Measurements from ENCODE around the gene POU2F1. TPM values are rescaled to one million over a fixed set of nuclear protein-coding genes. Genes with fewer than 3 reads are reported as not detected.

Gene POU2F1
- total RNA-seq, 4 donors from 2014 or later, result 21.0 to 33.7 (median 21.8) TPM

DNA sequence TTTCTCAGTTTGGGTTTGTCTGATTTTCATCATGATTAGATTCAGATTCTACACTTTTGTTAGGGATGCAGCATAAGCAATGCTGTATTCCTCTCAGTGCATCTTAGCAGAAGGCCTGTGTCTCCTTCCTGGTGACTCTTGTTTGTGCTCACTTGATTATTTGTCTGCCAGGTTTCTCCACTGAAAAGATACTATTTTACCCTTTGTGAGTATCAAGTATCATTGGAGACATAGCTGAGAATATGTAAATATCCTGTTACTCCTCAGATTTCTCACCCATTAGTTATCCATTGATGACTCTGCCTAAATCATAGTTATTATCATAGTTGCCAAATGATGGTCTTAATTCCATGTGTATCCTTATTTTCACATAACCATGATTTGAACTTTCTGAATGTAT is 148.5 kb downstream of the POU2F1 start:
- no peak for DNase-seq (ENCODE audit: low spot score in 2 of 2)
- H3K9me3 ChIP-seq, result no peaks in the 10 kb centered on the region
- H3K27me3 ChIP-seq, result no peaks in the 10 kb centered on the region
- H3K4me1 ChIP-seq, result peaks cover 0 to 8% (median 0%) of the 10 kb centered on the region in 4 donors
- no peak overlapping the region for H3K4me3 ChIP-seq
- TF ChIP-seq EP300 (IDR thresholded peaks at IDR 0.05) (no peak), POLR2A (IDR thresholded peaks at IDR 0.05) (no peak)
- TF ChIP-seq, protein P1, sequence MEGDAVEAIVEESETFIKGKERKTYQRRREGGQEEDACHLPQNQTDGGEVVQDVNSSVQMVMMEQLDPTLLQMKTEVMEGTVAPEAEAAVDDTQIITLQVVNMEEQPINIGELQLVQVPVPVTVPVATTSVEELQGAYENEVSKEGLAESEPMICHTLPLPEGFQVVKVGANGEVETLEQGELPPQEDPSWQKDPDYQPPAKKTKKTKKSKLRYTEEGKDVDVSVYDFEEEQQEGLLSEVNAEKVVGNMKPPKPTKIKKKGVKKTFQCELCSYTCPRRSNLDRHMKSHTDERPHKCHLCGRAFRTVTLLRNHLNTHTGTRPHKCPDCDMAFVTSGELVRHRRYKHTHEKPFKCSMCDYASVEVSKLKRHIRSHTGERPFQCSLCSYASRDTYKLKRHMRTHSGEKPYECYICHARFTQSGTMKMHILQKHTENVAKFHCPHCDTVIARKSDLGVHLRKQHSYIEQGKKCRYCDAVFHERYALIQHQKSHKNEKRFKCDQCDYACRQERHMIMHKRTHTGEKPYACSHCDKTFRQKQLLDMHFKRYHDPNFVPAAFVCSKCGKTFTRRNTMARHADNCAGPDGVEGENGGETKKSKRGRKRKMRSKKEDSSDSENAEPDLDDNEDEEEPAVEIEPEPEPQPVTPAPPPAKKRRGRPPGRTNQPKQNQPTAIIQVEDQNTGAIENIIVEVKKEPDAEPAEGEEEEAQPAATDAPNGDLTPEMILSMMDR (IDR thresholded peaks at IDR 0.05), result no peak
- peaks cover 0 to 23% (median 0%) of the 10 kb centered on the region in 3 donors for H3K36me3 ChIP-seq
- H3K27ac ChIP-seq, result no peak overlapping the region

DNA sequence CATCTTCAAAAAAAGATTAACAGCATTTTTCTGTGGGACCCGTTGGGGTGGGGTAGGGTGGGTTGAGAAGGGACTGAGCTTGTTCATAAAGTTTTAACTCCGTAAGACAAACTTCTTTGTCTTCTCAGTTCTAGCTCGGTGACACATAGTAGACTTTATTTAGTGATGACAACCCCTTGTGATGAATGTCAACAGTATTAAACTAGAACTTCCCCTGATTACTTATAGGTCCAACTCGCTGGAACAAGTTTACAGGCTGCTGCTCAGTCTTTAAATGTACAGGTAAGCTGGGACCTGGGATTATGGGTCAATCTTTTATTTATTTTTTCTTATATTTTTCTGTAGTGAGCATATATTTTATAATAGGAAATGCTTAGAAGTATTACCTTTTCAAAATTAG is 149.2 kb downstream of the POU2F1 start:
- peaks cover 0 to 29% (median 0%) of the 10 kb centered on the region in 3 donors for H3K36me3 ChIP-seq

DNA sequence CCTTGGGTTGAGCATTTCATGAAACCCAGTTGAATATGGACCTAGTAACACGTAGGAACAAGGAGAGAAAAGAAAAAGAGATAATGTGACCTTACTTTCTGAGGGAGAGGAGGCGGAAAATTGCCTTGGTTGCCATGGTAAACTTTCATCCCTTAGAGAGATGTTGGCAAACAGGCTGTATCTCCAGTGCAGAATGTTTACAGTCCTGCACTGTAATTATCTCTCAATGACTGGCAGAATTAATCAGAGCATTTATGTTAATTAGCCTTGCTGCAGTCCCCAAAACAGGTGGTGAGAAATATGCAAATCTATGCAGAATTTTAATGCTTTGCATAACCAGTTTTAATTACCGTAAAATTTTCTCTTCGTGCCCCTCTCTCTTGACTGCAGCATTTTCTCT is 150.3 kb downstream of the POU2F1 start:
- no peaks in the 10 kb centered on the region for H3K9me3 ChIP-seq
- peaks cover 0 to 29% (median 0%) of the 10 kb centered on the region in 3 donors for H3K36me3 ChIP-seq
- H3K27ac ChIP-seq, result no peak overlapping the region
- no peak overlapping the region for H3K4me3 ChIP-seq
- TF ChIP-seq POLR2A (IDR thresholded peaks at IDR 0.05) (no peak), EP300 (IDR thresholded peaks at IDR 0.05) (no peak)
- TF ChIP-seq, protein P1 (IDR thresholded peaks at IDR 0.05), result no peak
- H3K27me3 ChIP-seq, result no peaks in the 10 kb centered on the region
- peaks cover 0 to 8% (median 0%) of the 10 kb centered on the region in 4 donors for H3K4me1 ChIP-seq
- WGBS, 2 donors, result 83% methylated on average over 4 of the region's 4 CpGs
- no peak for DNase-seq (ENCODE audit: low spot score in 2 of 2)

More for the DNA sequence above, 149.2 kb downstream of the POU2F1 start:
- H3K27me3 ChIP-seq, result no peaks in the 10 kb centered on the region
- WGBS, 2 donors, result 65 to 79% methylated on average over 4 of the region's 4 CpGs
- peaks cover 0 to 8% (median 0%) of the 10 kb centered on the region in 4 donors for H3K4me1 ChIP-seq
- no peak for DNase-seq (ENCODE audit: low spot score in 2 of 2)
- no peak overlapping the region for H3K27ac ChIP-seq
- TF ChIP-seq EP300 (IDR thresholded peaks at IDR 0.05), result no peak
- no peak for TF ChIP-seq POLR2A (IDR thresholded peaks at IDR 0.05)
- TF ChIP-seq, protein P1 (IDR thresholded peaks at IDR 0.05), result no peak
- H3K9me3 ChIP-seq, result no peaks in the 10 kb centered on the region
- no peak overlapping the region for H3K4me3 ChIP-seq

DNA sequence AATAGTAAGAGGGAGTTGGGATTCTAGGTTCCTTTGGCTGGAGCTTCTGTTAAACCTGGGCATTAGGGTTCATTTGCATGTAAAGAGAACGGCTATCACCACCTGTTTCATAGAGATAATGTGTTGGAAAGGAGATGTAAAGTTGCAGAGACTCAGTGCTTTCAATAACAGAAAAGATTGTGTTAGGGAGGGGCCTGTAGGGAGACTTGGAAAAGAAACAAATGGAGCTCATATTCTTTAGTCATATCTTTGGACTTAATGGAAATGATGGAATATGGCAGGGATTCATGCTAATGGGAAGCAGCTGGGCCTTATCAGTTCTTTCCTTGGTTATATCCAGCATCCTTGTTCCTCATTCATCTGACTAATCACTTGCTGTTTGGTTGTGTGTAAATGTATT is 152.7 kb downstream of the POU2F1 start:
- no peaks in the 10 kb centered on the region for H3K9me3 ChIP-seq
- no peak overlapping the region for H3K27ac ChIP-seq
- DNase-seq (ENCODE audit: low spot score in 2 of 2), result no peak
- H3K4me3 ChIP-seq, result no peak overlapping the region
- 65 to 68% methylated on average over 1 of the region's 1 CpG for WGBS, 2 donors
- H3K4me1 ChIP-seq, result no peaks in the 10 kb centered on the region
- TF ChIP-seq, protein P1 (IDR thresholded peaks at IDR 0.05), result no peak
- TF ChIP-seq EP300 (IDR thresholded peaks at IDR 0.05) (no peak), POLR2A (IDR thresholded peaks at IDR 0.05) (no peak)
- peaks cover 0 to 40% (median 0%) of the 10 kb centered on the region in 3 donors for H3K36me3 ChIP-seq
- no peaks in the 10 kb centered on the region for H3K27me3 ChIP-seq

DNA sequence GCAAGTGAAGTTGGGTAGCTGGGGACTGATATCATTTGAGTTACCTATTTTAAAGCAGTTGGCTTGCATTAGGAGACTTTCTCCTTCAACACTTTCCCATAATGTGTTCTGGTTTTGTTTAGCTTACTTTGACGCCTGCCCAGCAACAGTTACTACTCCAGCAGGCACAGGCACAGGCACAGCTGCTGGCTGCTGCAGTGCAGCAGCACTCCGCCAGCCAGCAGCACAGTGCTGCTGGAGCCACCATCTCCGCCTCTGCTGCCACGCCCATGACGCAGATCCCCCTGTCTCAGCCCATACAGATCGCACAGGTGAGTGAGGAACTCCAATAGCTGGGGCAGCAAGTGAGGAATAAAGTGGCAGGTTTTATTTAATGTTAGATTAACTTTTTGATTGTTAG is 153.3 kb downstream of the POU2F1 start:
- H3K9me3 ChIP-seq, result no peaks in the 10 kb centered on the region
- H3K4me3 ChIP-seq, result no peak overlapping the region
- H3K4me1 ChIP-seq, result no peaks in the 10 kb centered on the region
- H3K36me3 ChIP-seq, result peaks cover 0 to 46% (median 0%) of the 10 kb centered on the region in 3 donors
- TF ChIP-seq POLR2A (IDR thresholded peaks at IDR 0.05), result no peak
- TF ChIP-seq EP300 (IDR thresholded peaks at IDR 0.05), result no peak
- TF ChIP-seq, protein P1 (IDR thresholded peaks at IDR 0.05), result no peak
- DNase-seq (ENCODE audit: low spot score in 2 of 2), result no peak
- H3K27ac ChIP-seq, result no peak overlapping the region
- 82% methylated on average over 6 of the region's 6 CpGs for WGBS, 2 donors
- H3K27me3 ChIP-seq, result no peaks in the 10 kb centered on the region

Measured in tibial nerve (tissue), 4 donors.